Subcutaneous abdominal adipose tissue (tissue), 5 donors: ENCODE data around the gene FIBP.

Experiments
- H3K27ac ChIP-seq: one replicate; pipeline ENCODE4 v1.7.0; 2013; ENCODE audit warnings: low read depth, mild to moderate bottlenecking, inconsistent platforms, low read length, moderate library complexity
- H3K27me3 ChIP-seq, 5 donors: one replicate each; pipeline ENCODE4 v1.7.0; 2013; ENCODE audit warnings: low read length in 5 of 5, inconsistent platforms in 1 of 5; ENCODE audit not compliant: control insufficient read depth in 5 of 5, insufficient read depth in 4 of 5
- H3K36me3 ChIP-seq, 5 donors: one replicate each; pipeline ENCODE4 v1.7.0; 2013; ENCODE audit warnings: low read length in 5 of 5; ENCODE audit not compliant: control insufficient read depth in 5 of 5, insufficient read depth in 5 of 5
- H3K4me1 ChIP-seq, 5 donors: one replicate each; pipeline ENCODE4 v1.7.0; 2013; ENCODE audit warnings: low read length in 5 of 5, mild to moderate bottlenecking in 3 of 5, moderate library complexity in 1 of 5; ENCODE audit not compliant: control insufficient read depth in 5 of 5, insufficient read depth in 5 of 5
- H3K4me3 ChIP-seq, 5 donors: one replicate each; pipeline ENCODE4 v1.7.0; 2013; ENCODE audit warnings: low read length in 5 of 5, low read depth in 1 of 5
- H3K9ac ChIP-seq, 5 donors: one replicate each; pipeline ENCODE4 v1.7.0; 2013; ENCODE audit warnings: low read length in 5 of 5, mild to moderate bottlenecking in 4 of 5, moderate library complexity in 3 of 5
- H3K9me3 ChIP-seq, 5 donors: one replicate each; pipeline ENCODE4 v1.7.0; 2013; ENCODE audit warnings: low read length in 5 of 5; ENCODE audit not compliant: control insufficient read depth in 5 of 5
- donor health status: healthy.
- donor health status: healthy.
- donor health status: healthy.
- donor health status: healthy.
- donor health status: healthy.

The FIBP gene

DNA sequence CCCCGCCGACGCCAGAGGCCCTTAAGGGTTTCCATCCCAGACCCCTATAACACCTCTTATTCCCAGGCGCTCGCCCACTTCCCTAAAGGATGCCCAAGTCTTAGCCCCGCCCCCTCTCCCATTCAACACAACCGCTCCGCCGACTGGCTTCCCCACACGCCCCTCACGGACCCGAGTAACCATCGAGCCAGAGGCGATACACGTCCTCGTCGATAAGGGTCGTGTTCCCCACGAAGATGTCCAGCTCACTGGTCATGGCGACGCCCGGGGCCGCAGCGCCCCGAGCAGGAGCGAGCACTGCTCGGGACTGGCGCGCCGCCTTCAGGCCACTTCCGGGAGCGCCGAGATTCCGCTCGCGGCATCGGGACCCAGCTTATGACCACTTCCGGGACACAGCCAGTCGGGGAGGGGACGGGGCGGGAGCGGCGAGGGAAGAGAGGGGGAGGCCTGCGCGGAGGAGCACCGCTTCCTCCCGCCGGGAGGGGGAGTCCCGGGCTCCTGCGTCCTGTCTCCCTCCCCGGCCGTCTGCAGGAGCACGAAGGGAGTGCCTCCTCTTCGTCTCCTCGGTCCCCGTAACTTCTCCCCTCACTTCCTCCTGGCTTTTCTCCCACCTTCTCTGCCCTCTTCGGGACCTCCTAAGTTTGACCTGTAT is at the start of gene FIBP:
Gene FIBP (minus strand): TSS at position 309 of the 652 bp plus-strand sequence. CDS start 53 bp downstream, at position 256.
- H3K27ac ChIP-seq: peak within 1 kb of the TSS; percentile 99
- no peaks in the 10 kb centered on the region for H3K27me3 ChIP-seq
- H3K9me3 ChIP-seq: no peaks in the 10 kb centered on the region
- H3K4me1 ChIP-seq: peaks cover 4 to 58% (median 56%) of the 10 kb centered on the region in 5 donors
- H3K4me3 ChIP-seq: peak within 1 kb of the TSS; percentile 78 to 91 (median 83)
- H3K36me3 ChIP-seq: peaks cover 5 to 32% (median 24%) of the 10 kb centered on the region in 5 donors
- H3K9ac ChIP-seq: peak within 1 kb of the TSS; percentile 70 to 87 (median 79)

DNA sequence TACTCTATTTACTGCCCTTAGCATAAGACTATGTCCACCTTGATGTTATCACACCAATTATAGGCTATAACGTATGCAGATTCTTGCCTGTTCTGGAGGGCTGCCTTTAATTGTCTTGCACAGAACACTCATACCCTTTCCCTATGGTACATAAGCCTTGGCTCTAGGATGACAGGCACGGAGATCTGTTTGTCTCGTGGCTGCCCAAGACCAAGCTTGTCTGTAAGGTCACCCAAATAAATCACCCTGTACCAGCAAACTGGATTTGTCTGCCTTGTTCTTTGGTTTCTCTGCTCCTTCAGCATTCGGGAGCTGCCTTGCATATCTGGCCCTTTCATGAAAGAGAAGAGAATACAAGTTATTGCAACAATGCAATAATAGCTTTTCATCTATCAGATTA is 49.5 kb upstream of the FIBP start:
- no peaks in the 10 kb centered on the region for H3K9me3 ChIP-seq
- H3K27ac ChIP-seq: no peak overlapping the region
- H3K36me3 ChIP-seq: no peaks in the 10 kb centered on the region
- H3K4me3 ChIP-seq: no peak overlapping the region
- H3K9ac ChIP-seq: no peak overlapping the region
- H3K4me1 ChIP-seq: peaks cover 0 to 7% (median 0%) of the 10 kb centered on the region in 5 donors
- H3K27me3 ChIP-seq: no peaks in the 10 kb centered on the region

DNA sequence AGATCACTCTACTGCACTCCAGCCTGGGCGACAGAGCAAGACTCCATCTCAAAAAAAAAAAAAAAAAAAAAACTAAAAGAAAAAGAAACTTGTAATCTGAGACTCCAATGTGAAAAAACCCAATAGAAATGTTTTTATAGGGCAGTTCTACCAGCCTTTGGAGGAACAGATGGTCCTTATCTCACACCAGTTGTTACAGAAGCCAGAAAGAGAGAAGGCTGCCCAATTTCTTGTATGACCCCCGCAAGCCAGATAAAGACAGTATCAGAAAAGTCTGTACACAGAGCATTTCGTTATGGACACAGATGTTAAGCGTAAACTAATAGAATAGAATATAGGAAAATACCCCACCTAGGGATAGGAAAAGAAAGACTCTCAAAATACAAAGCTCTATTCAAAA is 45.7 kb upstream of the FIBP start:
- H3K4me1 ChIP-seq: peaks cover 0 to 3% (median 0%) of the 10 kb centered on the region in 5 donors
- no peaks in the 10 kb centered on the region for H3K27me3 ChIP-seq
- H3K27ac ChIP-seq: no peak overlapping the region
- H3K36me3 ChIP-seq: no peaks in the 10 kb centered on the region
- no peak overlapping the region for H3K9ac ChIP-seq
- no peak overlapping the region for H3K4me3 ChIP-seq
- H3K9me3 ChIP-seq: no peaks in the 10 kb centered on the region

DNA sequence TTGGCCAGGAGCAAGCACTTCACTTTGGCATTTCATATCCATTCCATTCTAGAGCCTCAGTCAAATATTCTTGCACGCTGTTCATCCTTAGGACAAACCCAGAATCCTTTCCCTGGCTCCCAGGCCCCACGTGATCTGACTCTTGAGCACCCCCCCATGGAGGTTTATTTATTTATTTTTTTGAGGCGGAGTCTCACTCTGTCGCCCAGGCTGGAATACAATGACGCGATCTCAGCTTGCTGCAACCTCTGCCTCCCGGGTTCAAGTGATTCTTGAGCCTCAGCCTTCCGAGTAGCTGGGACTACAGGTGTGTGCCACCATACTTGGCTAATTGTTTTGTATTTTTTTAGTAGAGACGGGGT is 44.3 kb upstream of the FIBP start:
- Histone ChIP-seq H3K9me3 (no peaks in the 10 kb centered on the region), H3K9ac (no peak overlapping the region), H3K4me1 (peaks cover 0 to 5% (median 3%) of the 10 kb centered on the region in 5 donors), H3K27me3 (no peaks in the 10 kb centered on the region), H3K36me3 (no peaks in the 10 kb centered on the region), H3K27ac (no peak overlapping the region), H3K4me3 (no peak overlapping the region)

DNA sequence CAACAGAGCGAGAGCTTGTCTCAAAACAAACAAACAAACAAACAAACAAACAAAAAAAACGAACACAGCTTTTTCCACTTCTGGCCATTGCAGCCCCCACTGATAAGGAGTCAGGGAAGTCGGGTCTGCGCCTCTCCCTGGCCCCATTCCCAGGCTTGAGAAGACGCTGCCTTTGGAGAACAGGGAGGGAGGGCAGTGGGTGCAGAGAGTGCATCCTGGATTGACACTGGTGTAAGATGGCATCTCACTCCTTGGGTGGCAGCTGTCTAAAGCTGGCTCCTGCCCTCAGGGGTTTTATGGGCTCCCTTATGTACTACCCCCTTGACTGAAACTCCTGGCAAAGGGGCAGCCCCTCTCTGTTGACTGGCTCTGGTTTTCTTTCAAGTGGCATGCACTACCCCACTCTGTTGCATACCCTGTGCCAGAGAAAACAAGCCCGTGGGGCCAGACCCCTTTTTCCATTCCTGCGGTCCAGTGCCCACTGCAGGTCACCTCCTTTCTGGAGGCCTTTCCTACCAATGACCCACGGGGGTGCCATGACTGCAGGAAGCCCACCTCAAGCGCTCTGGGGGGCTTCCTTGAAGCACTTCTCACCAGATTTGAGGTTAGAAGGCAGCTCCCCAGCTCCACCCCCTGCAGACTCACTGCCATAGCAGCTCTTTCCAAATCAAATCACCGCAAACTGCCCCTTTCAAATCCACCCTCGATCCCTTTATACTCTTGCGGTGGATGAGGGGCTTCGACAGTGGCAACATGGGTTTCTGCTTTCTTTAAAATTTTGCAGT is 43.7 kb upstream of the FIBP start:
- Histone ChIP-seq H3K36me3 (no peaks in the 10 kb centered on the region), H3K4me1 (peaks cover 0 to 5% (median 3%) of the 10 kb centered on the region in 5 donors), H3K9ac (no peak overlapping the region)

DNA sequence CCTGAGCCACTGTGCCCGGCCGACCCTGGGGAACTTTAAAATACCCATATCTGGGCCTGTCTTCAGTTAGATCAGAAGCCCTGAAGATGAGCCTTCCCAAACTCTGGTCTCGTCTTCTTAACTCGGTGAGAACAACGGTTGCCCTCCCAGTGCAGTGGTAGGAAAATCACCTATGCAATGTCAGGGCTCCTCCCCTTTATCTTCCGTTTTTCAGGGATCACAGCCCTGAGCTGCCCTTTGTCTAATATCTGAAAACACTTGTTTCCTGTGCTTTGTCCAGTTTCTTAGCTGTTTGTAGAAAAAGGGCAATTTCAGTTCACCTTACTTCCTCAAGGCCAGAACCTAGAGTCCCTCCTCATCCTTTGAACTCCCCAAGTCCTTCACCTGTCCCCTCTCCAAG is 40.4 kb upstream of the FIBP start:
- H3K4me1 ChIP-seq: peaks cover 0 to 5% (median 3%) of the 10 kb centered on the region in 5 donors
- H3K36me3 ChIP-seq: peaks cover 0 to 3% (median 0%) of the 10 kb centered on the region in 5 donors
- peak overlapping the region in 1 of 5 donors; percentile 0 for H3K9ac ChIP-seq
- no peak overlapping the region for H3K27ac ChIP-seq
- no peaks in the 10 kb centered on the region for H3K9me3 ChIP-seq
- H3K27me3 ChIP-seq: no peaks in the 10 kb centered on the region
- H3K4me3 ChIP-seq: no peak overlapping the region

More for the DNA sequence above, 43.7 kb upstream of the FIBP start:
- Histone ChIP-seq H3K27me3 (no peaks in the 10 kb centered on the region), H3K9me3 (no peaks in the 10 kb centered on the region), H3K27ac (no peak overlapping the region), H3K4me3 (no peak overlapping the region)

DNA sequence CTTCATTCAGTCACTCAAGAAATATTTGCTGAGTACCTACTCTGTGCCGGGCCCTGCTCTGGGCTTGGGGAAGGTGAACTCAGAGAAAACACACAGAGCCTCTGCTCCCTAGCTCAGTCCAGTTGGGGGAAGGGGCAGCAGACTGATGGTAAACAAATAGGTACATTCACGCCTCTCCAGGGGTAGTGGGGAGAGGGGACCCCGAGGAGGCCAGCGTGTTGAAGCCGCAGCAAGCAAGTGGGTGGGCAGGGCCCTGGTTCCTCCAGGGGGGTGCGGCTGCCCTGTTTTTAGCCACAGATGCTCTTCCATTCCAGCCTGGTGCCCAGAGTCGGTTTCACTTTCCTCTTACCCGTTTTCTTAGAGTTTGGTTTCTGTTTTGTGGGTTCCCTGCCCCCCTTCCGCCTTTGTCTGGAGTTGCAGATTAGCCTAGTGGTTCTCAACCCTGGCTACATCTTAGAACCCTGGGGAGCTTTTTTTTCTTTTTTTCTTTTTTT is 39.7 kb upstream of the FIBP start:
- Histone ChIP-seq H3K9ac (peak overlapping the region in 2 of 5 donors; percentile 12 to 19), H3K4me3 (peak overlapping the region in 3 of 5 donors; percentile 13 to 28 (median 24)), H3K4me1 (peaks cover 0 to 5% (median 3%) of the 10 kb centered on the region in 5 donors), H3K27me3 (no peaks in the 10 kb centered on the region), H3K36me3 (peaks cover 0 to 8% (median 2%) of the 10 kb centered on the region in 5 donors), H3K27ac (no peak overlapping the region), H3K9me3 (no peaks in the 10 kb centered on the region)

DNA sequence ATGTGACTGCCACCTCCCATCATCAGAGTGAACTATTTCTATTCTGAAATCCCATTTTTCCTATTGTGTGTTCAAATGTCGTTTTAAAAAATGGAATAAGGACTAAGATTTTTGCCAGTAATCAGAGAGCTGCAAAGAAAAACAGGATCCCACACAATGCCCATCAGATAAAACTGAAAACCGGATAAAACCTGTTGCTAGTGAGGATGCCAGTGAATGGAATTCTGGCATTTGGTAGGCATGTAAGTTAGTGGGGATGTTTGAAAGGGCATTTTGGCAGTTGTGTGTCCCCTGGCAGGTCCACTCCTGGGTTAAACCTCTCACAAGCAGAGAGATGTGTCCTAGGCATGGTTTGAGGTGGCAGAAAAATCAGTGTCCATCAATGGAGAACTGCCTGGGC is 37.1 kb upstream of the FIBP start:
- peaks cover 0 to 20% (median 14%) of the 10 kb centered on the region in 5 donors for H3K36me3 ChIP-seq
- no peak overlapping the region for H3K9ac ChIP-seq
- no peaks in the 10 kb centered on the region for H3K27me3 ChIP-seq
- H3K4me3 ChIP-seq: no peak overlapping the region
- H3K9me3 ChIP-seq: no peaks in the 10 kb centered on the region
- peaks cover 4 to 12% (median 9%) of the 10 kb centered on the region in 5 donors for H3K4me1 ChIP-seq
- no peak overlapping the region for H3K27ac ChIP-seq

DNA sequence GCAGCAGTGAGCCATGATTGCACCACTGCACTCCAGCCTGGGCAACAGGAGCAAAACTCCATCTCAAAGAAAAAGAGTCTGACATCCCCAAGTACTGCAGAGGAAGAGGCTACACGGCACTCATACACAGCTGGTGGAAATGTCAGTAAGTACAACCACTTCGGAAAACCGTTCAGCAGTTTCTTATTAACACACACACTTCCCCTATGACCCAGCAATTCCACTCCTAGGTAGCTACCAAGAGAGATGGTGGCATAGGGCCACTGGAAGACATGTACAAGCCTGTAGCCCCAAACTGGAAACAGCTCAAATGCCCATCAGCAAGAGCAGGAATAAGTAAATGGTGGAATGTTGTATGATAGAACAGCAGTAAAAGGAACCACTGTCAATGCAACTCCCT is 34.3 kb upstream of the FIBP start:
- H3K27me3 ChIP-seq: no peaks in the 10 kb centered on the region
- H3K9ac ChIP-seq: no peak overlapping the region
- H3K4me1 ChIP-seq: peaks cover 11 to 27% (median 24%) of the 10 kb centered on the region in 5 donors
- H3K27ac ChIP-seq: no peak overlapping the region
- H3K4me3 ChIP-seq: no peak overlapping the region
- no peaks in the 10 kb centered on the region for H3K9me3 ChIP-seq
- H3K36me3 ChIP-seq: peaks cover 0 to 20% (median 14%) of the 10 kb centered on the region in 5 donors

DNA sequence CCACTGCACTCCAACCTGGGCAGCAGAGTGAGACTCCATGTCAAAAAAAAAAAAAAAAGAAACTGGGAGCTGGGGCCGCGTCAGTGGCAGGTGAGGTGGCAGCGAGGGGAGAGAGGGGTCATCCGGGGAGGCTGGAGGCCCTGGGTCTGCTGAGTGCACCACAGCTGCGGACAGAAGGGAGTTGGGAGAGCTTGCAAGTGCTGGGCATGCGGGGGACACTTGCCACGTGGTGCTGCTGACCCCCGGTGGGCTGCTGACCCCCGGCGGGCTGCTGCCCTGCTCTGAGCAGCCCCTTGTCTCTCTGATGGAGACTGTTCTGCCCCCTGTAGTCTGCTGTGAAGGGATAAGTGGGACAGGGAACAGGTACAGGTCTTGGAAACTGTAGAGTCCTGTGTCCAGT is 33.6 kb upstream of the FIBP start:
- H3K27ac ChIP-seq: no peak overlapping the region
- H3K9ac ChIP-seq: no peak overlapping the region
- peaks cover 11 to 33% (median 30%) of the 10 kb centered on the region in 5 donors for H3K4me1 ChIP-seq
- no peaks in the 10 kb centered on the region for H3K9me3 ChIP-seq
- no peak overlapping the region for H3K4me3 ChIP-seq
- H3K27me3 ChIP-seq: no peaks in the 10 kb centered on the region
- H3K36me3 ChIP-seq: peaks cover 0 to 25% (median 18%) of the 10 kb centered on the region in 5 donors
